ENCODE measurements around the gene TEX13D.

TEX13D gene

DNA sequence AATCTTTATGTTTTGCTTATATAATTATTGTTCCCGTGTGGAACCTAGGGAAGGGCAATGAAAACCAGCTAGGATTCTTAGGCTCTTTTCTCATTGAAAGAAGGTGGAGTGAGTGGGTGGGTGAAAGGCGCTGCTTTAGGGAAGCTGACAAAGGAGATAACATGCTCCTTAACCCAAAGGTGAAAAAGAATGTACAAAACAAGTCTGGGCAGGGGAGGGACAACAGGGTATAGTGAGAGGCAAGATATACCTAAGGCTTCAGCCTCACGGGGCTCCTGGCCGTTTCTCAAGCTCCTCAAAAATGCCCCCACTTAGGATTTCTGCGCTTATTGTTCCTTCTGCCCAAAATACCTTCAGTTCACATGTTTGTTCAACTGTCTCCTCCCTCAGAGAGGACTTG, 15.7 kb downstream of the TEX13D start:
- no peak for DNase-seq (ENCODE audit: low read depth)
- TF ChIP-seq, protein P1, sequence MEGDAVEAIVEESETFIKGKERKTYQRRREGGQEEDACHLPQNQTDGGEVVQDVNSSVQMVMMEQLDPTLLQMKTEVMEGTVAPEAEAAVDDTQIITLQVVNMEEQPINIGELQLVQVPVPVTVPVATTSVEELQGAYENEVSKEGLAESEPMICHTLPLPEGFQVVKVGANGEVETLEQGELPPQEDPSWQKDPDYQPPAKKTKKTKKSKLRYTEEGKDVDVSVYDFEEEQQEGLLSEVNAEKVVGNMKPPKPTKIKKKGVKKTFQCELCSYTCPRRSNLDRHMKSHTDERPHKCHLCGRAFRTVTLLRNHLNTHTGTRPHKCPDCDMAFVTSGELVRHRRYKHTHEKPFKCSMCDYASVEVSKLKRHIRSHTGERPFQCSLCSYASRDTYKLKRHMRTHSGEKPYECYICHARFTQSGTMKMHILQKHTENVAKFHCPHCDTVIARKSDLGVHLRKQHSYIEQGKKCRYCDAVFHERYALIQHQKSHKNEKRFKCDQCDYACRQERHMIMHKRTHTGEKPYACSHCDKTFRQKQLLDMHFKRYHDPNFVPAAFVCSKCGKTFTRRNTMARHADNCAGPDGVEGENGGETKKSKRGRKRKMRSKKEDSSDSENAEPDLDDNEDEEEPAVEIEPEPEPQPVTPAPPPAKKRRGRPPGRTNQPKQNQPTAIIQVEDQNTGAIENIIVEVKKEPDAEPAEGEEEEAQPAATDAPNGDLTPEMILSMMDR (IDR thresholded peaks at IDR 0.05; ENCODE audit: low read length, missing control alignments), result no peak
- no peak overlapping the region for H3K4me3 ChIP-seq (replicated peaks; ENCODE audit: low read depth, low read length)

DNA sequence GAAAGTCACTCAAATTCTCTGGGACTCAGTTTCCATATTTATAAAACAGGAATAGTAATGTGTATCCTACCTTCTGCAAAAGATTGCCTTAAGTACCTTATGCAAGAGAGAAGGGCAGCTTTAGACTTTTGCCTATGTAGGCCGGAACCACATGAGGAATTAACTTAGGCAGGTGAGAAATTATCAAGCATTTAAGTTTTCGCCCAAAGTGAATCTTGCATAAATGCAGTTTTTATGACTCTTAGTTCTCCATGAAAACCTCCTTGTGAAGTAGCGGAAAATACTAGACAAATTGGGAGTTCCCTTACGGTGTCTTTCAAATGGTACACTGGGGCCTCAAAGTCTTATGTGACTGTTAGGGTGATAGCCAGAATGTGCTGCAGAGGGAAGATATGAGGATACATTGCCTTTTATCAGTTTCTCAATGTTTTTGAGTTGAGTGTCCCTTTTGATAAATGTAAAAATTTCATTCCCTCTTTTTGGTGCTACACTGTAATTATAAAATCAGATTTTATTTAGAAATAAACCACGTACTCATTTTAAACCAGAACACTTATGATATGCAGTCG, 16.5 kb downstream of the TEX13D start:
- H3K4me3 ChIP-seq (replicated peaks; ENCODE audit: low read depth, low read length), result no peak overlapping the region
- no peak for DNase-seq (ENCODE audit: low read depth)
- TF ChIP-seq, protein P1 (IDR thresholded peaks at IDR 0.05; ENCODE audit: low read length, missing control alignments), result no peak

DNA sequence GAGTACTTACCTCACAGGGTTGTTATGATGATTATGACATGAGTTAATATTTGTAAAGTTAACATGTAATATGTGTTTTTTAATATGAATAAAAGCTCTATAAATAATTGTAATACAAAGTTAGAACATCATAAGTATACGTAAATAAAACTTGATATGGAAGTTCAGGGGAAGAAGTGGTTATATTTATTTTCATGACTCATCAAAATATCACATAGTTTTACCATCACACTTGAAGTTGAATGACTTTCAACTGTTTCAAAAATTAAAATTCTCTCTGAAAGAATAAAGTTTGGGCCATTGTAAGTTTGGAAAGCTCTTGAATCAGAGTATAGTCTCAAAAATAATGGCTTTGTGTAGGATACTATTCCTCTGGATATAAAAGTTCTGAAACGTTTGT, 22.2 kb downstream of the TEX13D start:
- no peak overlapping the region for H3K4me3 ChIP-seq (replicated peaks; ENCODE audit: low read depth, low read length)

DNA sequence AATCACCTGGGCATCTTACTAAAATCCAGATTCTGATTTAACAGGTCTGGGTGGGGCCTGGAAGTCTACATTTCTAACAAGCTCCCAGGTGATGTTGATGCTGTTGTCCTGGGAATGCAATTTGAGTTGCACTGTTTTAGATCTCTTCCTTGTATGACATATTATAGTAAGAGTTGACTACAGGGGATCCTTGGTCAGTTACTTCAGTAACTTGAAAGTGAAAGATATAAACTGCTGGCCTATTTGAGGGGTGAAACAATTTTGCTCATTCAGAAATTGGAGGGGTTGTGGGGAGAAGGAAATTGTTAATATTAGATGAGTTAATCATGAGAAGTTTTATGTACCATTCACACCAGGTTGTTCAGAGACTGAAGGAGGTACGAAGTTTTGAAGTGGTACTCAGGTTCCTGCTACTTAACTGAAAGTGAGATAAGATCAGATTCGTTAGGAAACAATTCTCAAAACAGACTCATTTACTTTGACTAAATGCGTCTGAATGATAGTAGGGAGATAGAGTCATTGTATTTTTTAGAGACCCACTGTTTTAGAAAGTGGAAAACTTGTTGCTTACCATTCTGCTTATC, 26.4 kb downstream of the TEX13D start:
- no peak for DNase-seq (ENCODE audit: low read depth)
- TF ChIP-seq, protein P1 (IDR thresholded peaks at IDR 0.05; ENCODE audit: low read length, missing control alignments), result no peak
- no peak overlapping the region for H3K4me3 ChIP-seq (replicated peaks; ENCODE audit: low read depth, low read length)

More for the DNA sequence above, 22.2 kb downstream of the TEX13D start:
- DNase-seq (ENCODE audit: low read depth), result no peak
- TF ChIP-seq, protein P1 (IDR thresholded peaks at IDR 0.05; ENCODE audit: low read length, missing control alignments), result no peak

DNA sequence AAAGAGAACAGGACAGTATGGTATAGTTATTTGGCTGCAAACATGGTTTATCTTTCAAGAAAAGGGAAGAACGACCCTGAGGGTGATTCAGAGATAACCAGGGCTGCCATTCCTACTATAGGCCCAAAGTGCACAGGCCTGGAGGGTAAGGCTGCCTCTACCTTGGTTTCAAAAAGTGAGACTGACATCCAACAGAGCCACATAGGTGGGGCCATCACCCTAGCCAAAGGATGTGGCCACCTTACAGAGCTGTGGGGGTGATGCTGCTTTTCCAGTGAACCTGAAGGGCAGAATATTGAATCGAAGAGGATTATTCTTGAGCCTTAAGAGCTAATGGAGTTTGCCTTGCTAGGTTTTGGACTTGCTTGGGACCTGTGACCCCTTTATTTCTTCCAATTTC, 29.6 kb downstream of the TEX13D start:
- DNase-seq (ENCODE audit: low read depth), result no peak
- no peak overlapping the region for H3K4me3 ChIP-seq (replicated peaks; ENCODE audit: low read depth, low read length)
- TF ChIP-seq, protein P1 (IDR thresholded peaks at IDR 0.05; ENCODE audit: low read length, missing control alignments), result no peak

DNA sequence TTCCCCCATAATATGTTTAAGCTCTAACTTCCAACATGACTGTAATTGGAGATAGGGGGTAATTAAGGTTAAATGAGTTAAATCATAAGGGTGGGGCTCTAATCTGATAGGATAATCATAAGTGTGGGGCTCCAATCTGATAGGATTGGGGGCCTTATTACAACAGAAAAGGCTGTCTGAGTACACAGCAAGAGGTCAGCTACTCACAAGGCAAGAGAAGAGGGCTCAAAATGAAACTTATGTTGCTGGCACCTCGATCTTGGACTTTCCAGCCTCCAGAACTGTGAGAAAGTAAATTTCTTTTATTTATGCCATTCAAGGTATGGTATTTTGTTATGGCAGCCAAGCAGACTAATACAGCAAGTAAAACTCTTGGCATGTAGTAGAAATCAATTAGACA, 30.3 kb downstream of the TEX13D start:
- H3K4me3 ChIP-seq (replicated peaks; ENCODE audit: low read depth, low read length), result no peak overlapping the region
- no peak for DNase-seq (ENCODE audit: low read depth)
- TF ChIP-seq, protein P1 (IDR thresholded peaks at IDR 0.05; ENCODE audit: low read length, missing control alignments), result no peak

DNA sequence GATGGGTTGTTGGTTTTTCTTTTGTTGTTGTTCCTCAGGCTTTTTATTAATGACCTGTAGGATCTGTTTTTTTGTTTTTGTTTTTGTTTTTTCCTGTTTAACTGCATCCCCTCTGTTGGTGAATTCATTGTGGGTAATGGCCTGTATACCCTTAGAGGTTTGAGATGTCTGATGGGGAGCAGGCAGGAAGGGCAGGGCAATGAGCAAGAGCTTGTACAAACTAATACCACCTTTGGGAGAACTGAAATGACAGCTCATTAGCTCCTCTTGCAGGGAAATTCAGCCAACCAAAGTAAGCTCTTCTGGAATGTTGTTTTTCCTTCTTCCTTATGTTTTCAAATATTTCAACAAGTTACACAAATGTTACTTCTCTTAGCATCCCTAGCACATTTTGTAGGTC, 37.3 kb downstream of the TEX13D start:
- DNase-seq (ENCODE audit: low read depth), result no peak
- no peak overlapping the region for H3K4me3 ChIP-seq (replicated peaks; ENCODE audit: low read depth, low read length)
- TF ChIP-seq, protein P1 (IDR thresholded peaks at IDR 0.05; ENCODE audit: low read length, missing control alignments), result no peak
